HFF-Myc (cell line): ENCODE measurements around the gene POLR2L.

ENCODE experiments used
- DNase-seq: peaks from one replicate; pipeline ENCODE4 v3.0.0-alpha.2; 2011; ENCODE audit warnings: low read depth; ENCODE audit errors: extremely low read depth
- H3K4me3 ChIP-seq: replicated peaks from 2 replicates; pipeline ENCODE4 v1.5.1; 2011; ENCODE audit warnings: low read depth, mild to moderate bottlenecking, control low read depth, low read length
- TF ChIP-seq, protein P1 (sequence below): IDR thresholded peaks from 2 replicates; pipeline ENCODE4 v1.5.1; 2012; ENCODE audit warnings: mild to moderate bottlenecking, low read depth, low read length, control low read depth; ENCODE audit errors: missing control alignments

Gene POLR2L

DNA sequence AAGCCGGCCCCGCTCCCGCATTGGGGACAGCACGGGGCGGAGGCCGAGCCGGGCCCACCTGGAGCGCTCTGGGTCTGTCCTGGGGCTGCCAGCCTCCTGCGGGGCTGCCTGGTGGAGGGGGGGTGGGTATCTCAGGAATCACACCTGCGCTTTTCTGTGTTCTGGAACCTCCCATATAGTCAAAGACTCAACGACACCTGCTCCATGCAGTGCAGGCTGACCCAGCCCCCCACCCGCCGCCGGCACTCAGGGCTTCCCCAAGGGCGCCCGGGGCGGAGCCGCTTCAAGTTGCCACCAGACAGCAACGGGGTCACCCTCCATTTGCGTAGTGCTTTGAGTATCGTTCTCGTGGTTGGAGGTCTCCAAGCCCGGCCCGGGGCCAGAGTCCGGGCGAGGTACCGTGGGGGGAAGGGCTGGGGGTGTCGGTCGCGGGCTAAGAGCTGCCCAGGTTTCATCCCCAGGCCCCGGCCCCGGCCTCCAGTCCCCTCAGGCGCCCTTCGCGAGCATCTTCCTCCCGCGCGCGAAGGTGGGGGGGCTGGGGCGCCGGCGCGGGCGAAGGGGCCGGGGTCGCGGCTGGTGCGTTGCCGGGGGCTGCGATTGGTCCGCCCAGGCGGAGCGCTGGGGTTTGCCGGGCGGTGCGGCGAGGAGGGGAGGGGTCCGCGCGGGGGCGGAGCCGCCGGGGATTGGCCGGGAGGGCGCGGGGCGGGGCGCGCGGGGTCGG, 6.9 kb upstream of the POLR2L start:
- TF ChIP-seq, protein P1, sequence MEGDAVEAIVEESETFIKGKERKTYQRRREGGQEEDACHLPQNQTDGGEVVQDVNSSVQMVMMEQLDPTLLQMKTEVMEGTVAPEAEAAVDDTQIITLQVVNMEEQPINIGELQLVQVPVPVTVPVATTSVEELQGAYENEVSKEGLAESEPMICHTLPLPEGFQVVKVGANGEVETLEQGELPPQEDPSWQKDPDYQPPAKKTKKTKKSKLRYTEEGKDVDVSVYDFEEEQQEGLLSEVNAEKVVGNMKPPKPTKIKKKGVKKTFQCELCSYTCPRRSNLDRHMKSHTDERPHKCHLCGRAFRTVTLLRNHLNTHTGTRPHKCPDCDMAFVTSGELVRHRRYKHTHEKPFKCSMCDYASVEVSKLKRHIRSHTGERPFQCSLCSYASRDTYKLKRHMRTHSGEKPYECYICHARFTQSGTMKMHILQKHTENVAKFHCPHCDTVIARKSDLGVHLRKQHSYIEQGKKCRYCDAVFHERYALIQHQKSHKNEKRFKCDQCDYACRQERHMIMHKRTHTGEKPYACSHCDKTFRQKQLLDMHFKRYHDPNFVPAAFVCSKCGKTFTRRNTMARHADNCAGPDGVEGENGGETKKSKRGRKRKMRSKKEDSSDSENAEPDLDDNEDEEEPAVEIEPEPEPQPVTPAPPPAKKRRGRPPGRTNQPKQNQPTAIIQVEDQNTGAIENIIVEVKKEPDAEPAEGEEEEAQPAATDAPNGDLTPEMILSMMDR: no peak
- no peak for DNase-seq
- H3K4me3 ChIP-seq: peak overlapping the region; percentile 39

DNA sequence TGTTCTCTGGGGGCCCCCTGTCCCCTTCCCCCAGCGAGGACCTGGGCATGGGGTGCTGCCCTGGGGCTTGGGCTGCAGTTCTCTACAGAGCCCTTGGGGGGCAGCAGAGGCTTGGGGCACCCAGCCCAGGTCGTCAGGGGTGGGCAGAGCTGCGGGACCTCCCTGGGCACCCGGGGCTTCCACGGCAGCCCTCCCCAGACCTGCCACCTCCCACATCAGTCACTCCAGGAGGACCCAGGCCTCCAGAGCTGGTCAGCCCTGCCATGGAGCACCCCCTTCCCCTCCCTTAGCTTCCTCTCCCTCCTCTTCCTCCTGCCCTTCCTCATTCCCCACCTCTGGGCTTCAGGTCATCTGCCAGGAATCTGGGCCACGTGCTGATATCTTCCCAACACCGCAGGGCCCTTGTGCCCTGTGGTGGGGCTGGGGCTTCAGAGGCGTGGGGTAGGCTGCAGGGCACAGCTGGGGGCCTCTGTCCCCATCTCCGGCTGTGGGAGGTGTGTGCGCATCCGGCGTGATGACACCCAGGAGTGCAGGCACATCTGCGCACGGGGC, 6.1 kb upstream of the POLR2L start:
- no peak overlapping the region for H3K4me3 ChIP-seq

DNA sequence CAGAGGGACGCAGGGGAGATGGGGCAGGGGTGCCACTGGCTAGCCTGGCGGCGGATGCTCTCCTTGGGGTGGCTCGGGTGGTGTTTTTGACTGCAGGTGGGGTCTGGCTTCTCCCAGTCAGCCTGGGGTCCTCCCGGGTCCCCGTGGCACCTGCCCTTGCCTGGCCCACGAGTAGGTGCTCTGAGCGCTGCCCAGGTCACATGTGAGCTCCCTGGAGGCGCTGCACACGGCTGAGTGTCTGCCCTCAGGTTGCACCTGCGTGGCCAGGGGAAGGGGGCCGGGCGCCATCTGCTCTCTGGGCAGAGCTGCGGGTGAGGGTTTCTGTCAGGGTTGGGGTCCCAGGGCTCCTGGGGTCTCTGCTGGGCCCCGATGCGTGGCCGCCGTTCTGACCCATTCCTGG, 5.5 kb upstream of the POLR2L start:
- TF ChIP-seq, protein P1: no peak
- H3K4me3 ChIP-seq: no peak overlapping the region
- DNase-seq: no peak

More for the DNA sequence above, 6.1 kb upstream of the POLR2L start:
- no peak for DNase-seq
- TF ChIP-seq, protein P1: peak; percentile 85

DNA sequence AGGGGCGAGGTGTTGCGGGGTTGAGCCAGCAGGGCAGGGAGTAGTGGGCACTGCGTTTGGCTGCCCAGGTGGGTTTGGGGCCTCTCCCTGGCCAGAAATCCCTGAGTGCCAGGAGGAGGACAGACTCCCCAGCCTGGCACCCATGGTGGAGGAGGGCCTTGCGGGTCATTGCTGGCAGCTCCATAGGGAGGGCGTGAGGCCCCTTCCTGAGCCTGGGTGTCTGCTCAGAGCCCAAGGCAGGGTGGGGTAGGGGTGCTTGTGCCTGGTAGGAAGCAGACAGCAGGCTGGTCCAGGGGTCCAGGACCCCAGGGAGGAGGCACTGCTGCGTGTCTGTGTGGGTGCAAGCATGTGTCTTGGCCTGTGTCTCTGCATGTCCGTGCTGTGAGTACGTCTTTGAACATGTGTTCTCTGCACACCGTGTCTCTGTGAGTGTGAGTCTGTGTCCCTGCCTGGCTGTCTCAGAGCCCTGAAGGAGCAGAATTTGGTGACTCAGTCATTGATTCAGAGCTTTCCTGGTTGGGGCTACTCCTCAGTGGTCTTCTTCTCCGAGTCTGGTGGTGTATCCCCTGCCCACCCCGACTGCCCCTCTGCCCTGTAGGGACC, 4.3 kb upstream of the POLR2L start:
- no peak overlapping the region for H3K4me3 ChIP-seq
- TF ChIP-seq, protein P1: no peak
- DNase-seq: no peak

DNA sequence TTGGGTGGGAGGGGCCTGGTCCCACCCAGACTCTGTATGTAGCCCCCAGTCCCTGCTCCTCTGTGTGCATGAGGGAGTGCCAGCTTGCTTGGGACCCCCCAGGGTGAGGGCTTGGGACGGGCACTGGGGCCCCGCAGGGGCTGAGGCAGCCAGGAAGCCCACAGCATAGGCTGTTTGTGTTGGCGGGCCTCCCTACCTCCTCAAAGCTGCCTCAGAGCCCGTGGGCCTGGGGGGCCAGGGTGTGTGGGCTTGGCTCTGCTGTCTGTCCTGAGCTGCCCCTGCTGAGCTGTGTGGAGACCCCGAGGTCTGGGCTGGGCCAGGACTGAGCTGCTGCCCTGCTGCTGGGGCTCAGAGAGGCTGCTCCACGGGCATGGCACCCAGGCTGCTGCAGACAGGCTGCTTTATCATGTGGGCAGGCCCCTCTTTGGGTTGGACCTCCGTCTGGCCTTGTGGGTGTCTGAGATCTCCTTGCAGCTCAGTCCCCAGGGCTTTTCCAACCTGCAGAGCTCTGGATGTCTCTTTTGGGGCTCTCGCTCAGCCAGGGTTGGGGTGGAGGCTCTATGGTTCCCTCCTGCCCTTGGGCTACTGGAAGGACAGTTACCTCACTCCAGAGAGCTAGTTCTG, 3.7 kb upstream of the POLR2L start:
- TF ChIP-seq, protein P1: no peak
- no peak for DNase-seq

DNA sequence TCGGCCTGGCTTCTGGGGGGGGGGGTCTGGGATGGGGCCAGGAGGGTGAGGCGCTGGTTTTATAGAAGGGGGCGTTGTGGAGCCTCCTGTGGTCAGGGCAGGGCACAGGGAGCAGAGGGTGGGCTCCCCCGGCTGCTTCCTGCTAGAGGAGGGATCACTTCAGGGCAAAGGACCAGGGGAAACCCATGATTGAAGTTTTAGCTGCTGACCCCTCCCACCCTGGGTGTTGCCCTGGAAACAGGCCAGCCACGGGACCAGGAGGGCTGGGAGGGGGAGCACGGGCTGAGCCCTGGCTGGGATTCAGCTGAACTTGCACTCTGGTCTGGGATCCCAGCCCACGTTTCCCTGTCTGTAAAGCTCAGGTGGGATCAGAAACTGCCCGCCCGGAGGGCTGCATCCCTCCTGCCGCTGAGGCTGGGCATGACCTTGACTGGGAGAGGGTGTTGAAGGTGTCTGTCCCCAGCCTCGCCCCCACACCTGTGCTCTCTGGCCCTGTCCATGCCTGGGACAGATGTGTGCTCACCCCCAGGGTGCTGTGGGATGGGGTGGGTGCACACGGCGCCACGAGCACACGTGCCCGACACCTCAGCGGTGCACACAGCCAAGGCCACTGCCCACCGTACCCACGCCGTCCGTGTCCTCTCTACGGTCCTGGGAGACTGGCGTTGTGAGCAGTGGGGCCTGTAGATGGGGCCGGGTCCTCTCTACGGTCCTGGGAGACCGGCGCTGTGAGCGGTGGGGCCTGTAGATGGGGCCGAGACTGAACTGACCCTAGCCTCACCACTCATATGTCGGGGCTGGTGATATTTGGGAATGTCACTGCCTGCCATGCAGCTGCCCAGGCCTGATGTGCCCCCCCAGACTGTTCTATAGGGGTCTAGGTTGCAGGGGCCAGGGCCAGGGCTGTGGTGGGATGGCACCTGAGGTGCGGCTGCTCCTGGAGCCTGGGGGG, 2.6 kb upstream of the POLR2L start:
- H3K4me3 ChIP-seq: peak overlapping the region; percentile 98
- peak; percentile 78 for DNase-seq
- TF ChIP-seq, protein P1: no peak

More for the DNA sequence above, 3.7 kb upstream of the POLR2L start:
- peak overlapping the region; percentile 98; the same call in 1 of the 2 replicates for H3K4me3 ChIP-seq
